SK-N-SH (cell line): ENCODE data around the gene AGAP1. TPM values are rescaled to one million over a fixed set of nuclear protein-coding genes. Genes with fewer than 3 reads are reported as not detected.

Source experiments
- CTCF ChIA-PET: fragments of 300-600, 350-600 bp; formaldehyde crosslinking; extraction: SDS; loops from one replicate; lab custom pipeline; 2021; lab: Yijun Ruan, JAX
- POLR2A ChIA-PET: fragments of 350-600 bp; sonication (Branson Sonifier 250); formaldehyde crosslinking; extraction: SDS; loops from one replicate; lab custom pipeline; 2020; ENCODE audit warnings: antibody characterized with exemption, inconsistent platforms; lab: Yijun Ruan, JAX
- DNase-seq: peaks from one replicate; pipeline ENCODE4 v3.0.0; 2012
- H2AFZ ChIP-seq: fragments of 200-600 bp; sonication (generic); 2 replicates; pipeline ENCODE4 v1.8.1; 2016; ENCODE audit warnings: antibody characterized with exemption, mild to moderate bottlenecking, low read depth
- H3F3A ChIP-seq: fragments of 200-600 bp; sonication (generic); replicated peaks from 2 replicates; pipeline ENCODE3; 2016; ENCODE audit warnings: antibody characterized with exemption, mild to moderate bottlenecking; ENCODE audit not compliant: insufficient read depth
- H3K27ac ChIP-seq, 2 experiments: fragments of 200-500 bp in 1 of 2; fragments of 200-600 bp in 1 of 2; sonication (Bioruptor generic) in 1 of 2; sonication (generic), shearing (Covaris generic) in 1 of 2; 2 replicates each; pipeline versions ENCODE4 v1.5.1 to v1.6.1; 2014 to 2016; ENCODE audit warnings: low read depth in 2 of 2, inconsistent platforms in 1 of 2, low read length in 1 of 2, mild to moderate bottlenecking in 1 of 2, mixed read lengths in 1 of 2
- H3K27me3 ChIP-seq: fragments of 200-600 bp; sonication (generic), shearing (Covaris generic); 2 replicates; pipeline ENCODE4 v1.6.1; 2016; ENCODE audit warnings: mixed run types; ENCODE audit not compliant: insufficient read depth
- H3K36me3 ChIP-seq, 2 experiments: fragments of 200-500 bp in 1 of 2; fragments of 200-600 bp in 1 of 2; sonication (Bioruptor generic) in 1 of 2; sonication (generic) in 1 of 2; replicated peaks in 1 of 2; 2 replicates each; pipeline versions ENCODE3 to v1.5.1; 2014 to 2016; ENCODE audit warnings: low read length in 1 of 2, mild to moderate bottlenecking in 1 of 2; ENCODE audit not compliant: insufficient read depth in 2 of 2, control insufficient read depth in 1 of 2
- H3K4me1 ChIP-seq, 2 experiments: fragments of 200-500 bp in 1 of 2; fragments of 200-600 bp in 1 of 2; sonication (Bioruptor generic) in 1 of 2; sonication (generic), shearing (Covaris generic) in 1 of 2; 2 replicates each; pipeline versions ENCODE4 v1.5.1 to v1.6.1; 2014 to 2016; ENCODE audit warnings: low read depth in 1 of 2, low read length in 1 of 2, mixed run types in 1 of 2; ENCODE audit not compliant: insufficient read depth in 2 of 2, control insufficient read depth in 1 of 2
- H3K4me2 ChIP-seq: fragments of 200-600 bp; sonication (generic), shearing (Covaris generic); 2 replicates; pipeline ENCODE4 v1.6.1; 2017; ENCODE audit warnings: mixed run types
- H3K4me3 ChIP-seq, 2 experiments: fragments of 200-500 bp in 1 of 2; fragments of 200-600 bp in 1 of 2; sonication (Bioruptor generic) in 1 of 2; sonication (generic), shearing (Covaris generic) in 1 of 2; 2 replicates each; pipeline versions ENCODE4 v1.5.1 to v1.8.1; 2014 to 2016; ENCODE audit warnings: low read depth in 2 of 2, inconsistent platforms in 1 of 2, low read length in 1 of 2, mild to moderate bottlenecking in 1 of 2, mixed read lengths in 1 of 2, moderate library complexity in 1 of 2
- H3K79me2 ChIP-seq: fragments of 200-600 bp; sonication (generic); 2 replicates; pipeline ENCODE4 v1.8.1; 2017; ENCODE audit warnings: mild to moderate bottlenecking; ENCODE audit not compliant: insufficient read depth
- H3K9ac ChIP-seq: fragments of 200-600 bp; sonication (generic); 2 replicates; pipeline ENCODE4 v1.6.1; 2017; ENCODE audit warnings: mixed run types
- H3K9me2 ChIP-seq: fragments of 200-600 bp; sonication (generic); 2 replicates; pipeline ENCODE4 v1.6.1; 2017; ENCODE audit warnings: mixed run types
- H3K9me3 ChIP-seq: fragments of 200-600 bp; sonication (generic); 2 replicates; pipeline ENCODE4 v1.6.1; 2017; ENCODE audit warnings: mixed run types, mild to moderate bottlenecking, moderate library complexity
- H4K20me1 ChIP-seq: fragments of 200-600 bp; sonication (generic); 2 replicates; pipeline ENCODE4 v1.6.1; 2017; ENCODE audit warnings: mild to moderate bottlenecking, mixed run types; ENCODE audit not compliant: insufficient read depth
- CHD2 ChIP-seq: fragments of 150-350 bp; IDR thresholded peaks from 2 replicates; pipeline ENCODE4 v1.6.1; 2018; ENCODE audit warnings: low read length; ENCODE audit not compliant: partially characterized antibody
- EP300 ChIP-seq, 2 experiments: IDR thresholded peaks; 2 replicates each; pipeline versions ENCODE4 v1.4.0 to v1.6.1; 2012; ENCODE audit warnings: borderline replicate concordance in 1 of 2, low read depth in 1 of 2, low read length in 1 of 2
- FOXJ3 ChIP-seq: sonication (generic); formaldehyde crosslinking; IDR thresholded peaks from 2 replicates; pipeline ENCODE4 v1.5.1; 2020; ENCODE audit warnings: mild to moderate bottlenecking, missing genetic modification reagents
- FOXM1 ChIP-seq: IDR thresholded peaks from 2 replicates; pipeline ENCODE4 v1.4.0; 2012; ENCODE audit warnings: low read depth, mild to moderate bottlenecking
- GATA2 ChIP-seq: sonication (generic); formaldehyde crosslinking; IDR thresholded peaks from 2 replicates; pipeline ENCODE4 v1.5.0; 2020; ENCODE audit warnings: mild to moderate bottlenecking, missing genetic modification reagents
- IRF3 ChIP-seq: fragments of 150-350 bp; IDR thresholded peaks from 2 replicates; pipeline ENCODE4 v1.6.1; 2016; ENCODE audit warnings: mild to moderate bottlenecking, low read depth, low read length
- MEF2A ChIP-seq: IDR thresholded peaks from 2 replicates; pipeline ENCODE4 v1.4.0; 2012; ENCODE audit warnings: low read depth, borderline replicate concordance
- MXI1 ChIP-seq: IDR thresholded peaks from 2 replicates; pipeline ENCODE4 v1.6.1; 2012; ENCODE audit warnings: mild to moderate bottlenecking, low read depth, low read length, improper control_type of control experiment
- NFIC ChIP-seq: IDR thresholded peaks from 2 replicates; pipeline ENCODE4 v1.4.0; 2012; ENCODE audit warnings: borderline replicate concordance
- PBX3 ChIP-seq: IDR thresholded peaks from 2 replicates; pipeline ENCODE4; 2012
- RAD21 ChIP-seq: IDR thresholded peaks from 2 replicates; pipeline ENCODE4 v1.6.1; 2012; ENCODE audit warnings: mild to moderate bottlenecking, low read length
- RCOR1 ChIP-seq: fragments of 150-350 bp; IDR thresholded peaks from 2 replicates; pipeline ENCODE4 v1.6.1; 2017; ENCODE audit warnings: antibody characterized with exemption, low read length
- REST ChIP-seq: IDR thresholded peaks from 2 replicates; pipeline ENCODE4 v1.6.1; 2012; ENCODE audit warnings: mild to moderate bottlenecking, low read depth, low read length, moderate library complexity
- TAF1 ChIP-seq: IDR thresholded peaks from 2 replicates; pipeline ENCODE4 v1.6.1; 2012; ENCODE audit warnings: low read depth, mild to moderate bottlenecking, low read length, moderate library complexity, borderline replicate concordance
- TCF12 ChIP-seq: IDR thresholded peaks from 2 replicates; pipeline ENCODE4 v1.4.0; 2012
- USF1 ChIP-seq: IDR thresholded peaks from 2 replicates; pipeline ENCODE4 v1.4.0; 2012; ENCODE audit warnings: low read depth, borderline replicate concordance
- YY1 ChIP-seq: IDR thresholded peaks from 2 replicates; pipeline ENCODE4 v1.4.0; 2012; ENCODE audit warnings: low read depth, mild to moderate bottlenecking
- WGBS: methylation state at CpG from one replicate; pipeline ENCODE4 v1.1.6; 2017; ENCODE audit warnings: low lambda C conversion rate; 5-methylcytosine and 5-hydroxymethylcytosine counted together
- polyA plus RNA-seq, 3 experiments: library from polyadenylated mRNA; depleted of rRNA; stranded (reverse); fragments of >200 nt; gene quantifications; 2 replicates each; pipeline ENCODE4 v1.2.3, GENCODE V29; 2012

The AGAP1 gene
- polyA plus RNA-seq, 1 of the 3 experiments (the other 2 are of a cell fraction), result 8.8 TPM

GRCh38 chr2:235663875-235664274 lies 170.0 kb downstream of the AGAP1 start:
- no peak for DNase-seq
- TF ChIP-seq CHD2, result no peak
- no peaks in the 10 kb centered on the region for H3K27me3 ChIP-seq
- H3K79me2 ChIP-seq, result peaks cover 6% of the 10 kb centered on the region; the same call in 1 of the 2 replicates
- H3K9me3 ChIP-seq, result no peaks in the 10 kb centered on the region
- H3K9me2 ChIP-seq, result no peaks in the 10 kb centered on the region
- no peak overlapping the region for H3K9ac ChIP-seq
- H3K36me3 ChIP-seq, result no peaks in the 10 kb centered on the region
- no peak overlapping the region for H3K4me2 ChIP-seq
- ChIA-PET POLR2A (interaction anchor here (1.3 kb wide), 1 partner anchor 25 kb away, joined by 5 read pairs; no protein-coding TSS in a partner anchor), CTCF (interaction anchor here (0.7 to 7.3 kb wide), 7 partner anchors 9 to 515 kb away, joined by 3 to 42 read pairs (median 4); no protein-coding TSS in a partner anchor)
- H3F3A ChIP-seq, result peaks cover 4% of the 10 kb centered on the region
- peaks cover 49% of the 10 kb centered on the region for H4K20me1 ChIP-seq
- H3K4me3 ChIP-seq, result no peak overlapping the region
- H3K4me1 ChIP-seq, result peaks cover 22 to 49% of the 10 kb centered on the region in 2 experiments
- no peak overlapping the region for H3K27ac ChIP-seq
- no peak overlapping the region for H2AFZ ChIP-seq
- WGBS, result 85% methylated on average over 9 of the region's 9 CpGs

GRCh38 chr2:235665661-235666212 lies 171.9 kb downstream of the AGAP1 start:
- POLR2A ChIA-PET, result no interaction called here
- peak overlapping the region; percentile 84 for H3K4me2 ChIP-seq
- H3K9me3 ChIP-seq, result no peaks in the 10 kb centered on the region
- H3K9ac ChIP-seq, result no peak overlapping the region; the same call in 1 of the 2 replicates
- H3K4me3 ChIP-seq, result peak overlapping the region; percentile 45 to 46
- 9% methylated on average over 13 of the region's 13 CpGs for WGBS
- peak; percentile 54; the same call in 1 of the 2 replicates for TF ChIP-seq RCOR1
- TF ChIP-seq PBX3, result no peak
- TF ChIP-seq REST, result no peak
- no peak for TF ChIP-seq FOXM1
- TF ChIP-seq MXI1, result peak; percentile 27; the same call in 1 of the 2 replicates
- no peak for TF ChIP-seq TAF1
- TF ChIP-seq RAD21, result peak; percentile 10; the same call in 1 of the 2 replicates
- TF ChIP-seq CHD2, result peak; percentile 16
- peak in 1 of 2 experiments; percentile 56; a peak in 1 of 4 replicates for TF ChIP-seq EP300 (IDR thresholded peaks at IDR 0.05; ENCODE audit: borderline replicate concordance in 1 of 2, low read depth in 1 of 2, low read length in 1 of 2)
- no peak for TF ChIP-seq TCF12
- peak; percentile 59 for TF ChIP-seq GATA2 (CRISPR knock-in tag)
- TF ChIP-seq FOXJ3 (CRISPR knock-in tag), result no peak
- TF ChIP-seq YY1, result no peak
- TF ChIP-seq IRF3, result no peak
- TF ChIP-seq NFIC, result no peak
- TF ChIP-seq USF1, result no peak
- no peak for TF ChIP-seq MEF2A
- TF ChIP-seq, all 33 proteins: peak for 6
- H3K79me2 ChIP-seq, result peaks cover 6% of the 10 kb centered on the region; the same call in 1 of the 2 replicates
- peak overlapping the region; percentile 35 to 93; a peak in 2 of 4 replicates for H3K27ac ChIP-seq
- CTCF ChIA-PET, result interaction anchor here (0.6 to 7.3 kb wide), 7 partner anchors 11 to 81 kb away, joined by 3 to 42 read pairs (median 4); no protein-coding TSS in a partner anchor
- H3K9me2 ChIP-seq, result no peaks in the 10 kb centered on the region
- no peak for DNase-seq
- no peaks in the 10 kb centered on the region for H3K27me3 ChIP-seq
- peaks cover 9 to 33% of the 10 kb centered on the region in 2 experiments for H3K4me1 ChIP-seq
- H3F3A ChIP-seq, result peaks cover 4% of the 10 kb centered on the region
- H3K36me3 ChIP-seq, result no peaks in the 10 kb centered on the region
- H4K20me1 ChIP-seq, result peaks cover 38% of the 10 kb centered on the region
- no peak overlapping the region for H2AFZ ChIP-seq
